HG02938 (cell line): ENCODE results near the gene FAM228A.
"Not testable (repeated sequence)": the region's sequence is repeated elsewhere in the genome, so short reads cannot be mapped to it uniquely, and the experiment has no call there.

Experiments used
- ATAC-seq: cut with Tn5 transposase; IDR thresholded peaks from one replicate; pipeline ENCODE4 v1.9.1; 2021; ENCODE audit warnings: mild to moderate bottlenecking, moderate library complexity; ENCODE audit not compliant: unreplicated experiment

FAM228A gene

GRCh38 chr2:24174851-24175277 lies at the start of gene FAM228A:
FAM228A (plus strand) TSS chr2:24175053; CDS start chr2:24175481, 428 bp downstream.
- ATAC-seq: no peak

- no peak for ATAC-seq
These were observed 48.9 kb upstream of the FAM228A start for GRCh38 chr2:24125956-24126355.

GRCh38 chr2:24132543-24132942 lies 42.3 kb upstream of the FAM228A start:
- ATAC-seq: no peak

GRCh38 chr2:24140305-24140704 lies 34.5 kb upstream of the FAM228A start:
- not testable (repeated sequence) for ATAC-seq

- ATAC-seq: no peak
These were observed 27.5 kb upstream of the FAM228A start for GRCh38 chr2:24147364-24147763.

GRCh38 chr2:24152413-24153197 lies 22.2 kb upstream of the FAM228A start:
- no peak for ATAC-seq

- ATAC-seq: no peak
These were observed 21.4 kb upstream of the FAM228A start for GRCh38 chr2:24153478-24153877.

GRCh38 chr2:24158131-24158530 lies 16.7 kb upstream of the FAM228A start:
- ATAC-seq: no peak

GRCh38 chr2:24159708-24160107 lies 15.1 kb upstream of the FAM228A start:
- no peak for ATAC-seq

GRCh38 chr2:24160761-24161160 lies 14.1 kb upstream of the FAM228A start:
- ATAC-seq: no peak

GRCh38 chr2:24162494-24162893 lies 12.4 kb upstream of the FAM228A start:
- ATAC-seq: no peak

- ATAC-seq: no peak
These were observed 11.7 kb upstream of the FAM228A start for GRCh38 chr2:24163186-24163585.

GRCh38 chr2:24163601-24164000 lies 11.3 kb upstream of the FAM228A start:
- ATAC-seq: no peak

- peak; percentile 65 for ATAC-seq
These were observed 10.4 kb upstream of the FAM228A start for GRCh38 chr2:24164416-24164973.

- ATAC-seq: no peak
These were observed 5.8 kb upstream of the FAM228A start for GRCh38 chr2:24169023-24169422.

- ATAC-seq: no peak
These were observed 856 bp downstream of the FAM228A start for GRCh38 chr2:24175631-24176187.

- ATAC-seq: no peak
These were observed 1.5 kb downstream of the FAM228A start for GRCh38 chr2:24176326-24176725.

- ATAC-seq: no peak
These were observed 4.8 kb downstream of the FAM228A start for GRCh38 chr2:24179683-24180082.

- no peak for ATAC-seq
These were observed 7.0 kb downstream of the FAM228A start for GRCh38 chr2:24181849-24182248.

- ATAC-seq: no peak
These were observed 7.7 kb downstream of the FAM228A start for GRCh38 chr2:24182507-24182906.

GRCh38 chr2:24183366-24184069 lies 8.7 kb downstream of the FAM228A start:
- ATAC-seq: no peak

GRCh38 chr2:24189551-24189950 lies 14.7 kb downstream of the FAM228A start:
- ATAC-seq: no peak
